RWPE1 (cell line): ENCODE measurements around the gene NUBPL.
"Not testable (repeated sequence)": the region's sequence is repeated elsewhere in the genome, so short reads cannot be mapped to it uniquely, and the experiment has no call there.

Source experiments
- CTCF ChIA-PET: fragments of 350-600 bp; sonication (Branson Sonifier 250); formaldehyde crosslinking; extraction: SDS; loops from one replicate; lab custom pipeline; 2021; lab: Yijun Ruan, JAX
- POLR2A ChIA-PET: fragments of 400-600 bp; formaldehyde crosslinking; extraction: SDS; loops from one replicate; lab custom pipeline; 2020; ENCODE audit warnings: antibody characterized with exemption; ENCODE audit not compliant: low non-redundant PET; lab: Yijun Ruan, JAX
- DNase-seq: peaks from one replicate; pipeline ENCODE4 v3.0.0; 2012; ENCODE audit warnings: low spot score
- H3K27ac ChIP-seq: fragments of 450-650 bp; 2 replicates; pipeline ENCODE4 v1.5.1; 2017
- CTCF ChIP-seq: fragments of 450-650 bp; conservative IDR thresholded peaks from 2 replicates; pipeline ENCODE4 v1.5.1; 2017; ENCODE audit warnings: low read depth, mild to moderate bottlenecking

NUBPL gene

GRCh38 chr14:31785574-31785973, 224.4 kb downstream of the NUBPL start:
- H3K27ac ChIP-seq = no peak overlapping the region
- DNase-seq = no peak
- ChIA-PET POLR2A (no interaction called here), CTCF (no interaction called here)
- TF ChIP-seq CTCF = no peak

GRCh38 chr14:31787377-31787776, 226.2 kb downstream of the NUBPL start:
- ChIA-PET POLR2A (no interaction called here), CTCF (interaction anchor here (0.6 to 0.7 kb wide), 2 partner anchors 181 to 893 kb away, joined by 3 to 4 read pairs; no protein-coding TSS in a partner anchor)
- peak; percentile 3 for DNase-seq
- TF ChIP-seq CTCF = no peak
- no peak overlapping the region for H3K27ac ChIP-seq

- CTCF ChIA-PET = no interaction called here
These were observed 227.1 kb downstream of the NUBPL start for GRCh38 chr14:31788340-31788739.

GRCh38 chr14:31792726-31793125, 231.5 kb downstream of the NUBPL start:
- POLR2A ChIA-PET = no interaction called here
- DNase-seq = peak; percentile 3
- no peak for TF ChIP-seq CTCF
- H3K27ac ChIP-seq = no peak overlapping the region
- CTCF ChIA-PET = no interaction called here

More at GRCh38 chr14:31788340-31788739, 227.1 kb downstream of the NUBPL start:
- H3K27ac ChIP-seq = no peak overlapping the region
- POLR2A ChIA-PET = no interaction called here
- no peak for TF ChIP-seq CTCF
- no peak for DNase-seq

GRCh38 chr14:31797946-31798345, 236.7 kb downstream of the NUBPL start:
- H3K27ac ChIP-seq, DNase-seq, POLR2A ChIA-PET, CTCF ChIA-PET: not testable (repeated sequence)

- no peak for DNase-seq
- ChIA-PET CTCF (no interaction called here), POLR2A (no interaction called here)
- no peak for TF ChIP-seq CTCF
- no peak overlapping the region for H3K27ac ChIP-seq
These were observed 241.6 kb downstream of the NUBPL start for GRCh38 chr14:31802838-31803237.

- DNase-seq = no peak
- no peak overlapping the region for H3K27ac ChIP-seq
- TF ChIP-seq CTCF = no peak
- ChIA-PET CTCF (interaction anchor here (0.6 kb wide), 1 partner anchor 276 kb away, joined by 5 read pairs; no protein-coding TSS in a partner anchor), POLR2A (no interaction called here)
These were observed 245.0 kb downstream of the NUBPL start for GRCh38 chr14:31806249-31806648.

GRCh38 chr14:31811693-31812628, 250.8 kb downstream of the NUBPL start:
- H3K27ac ChIP-seq, DNase-seq, POLR2A ChIA-PET: not testable (repeated sequence)
- CTCF ChIA-PET = interaction anchor here (0.5 kb wide), 1 partner anchor 1690 kb away, joined by 4 read pairs; no protein-coding TSS in a partner anchor

- H3K27ac ChIP-seq, CTCF ChIA-PET, DNase-seq, POLR2A ChIA-PET: not testable (repeated sequence)
These were observed 252.7 kb downstream of the NUBPL start for GRCh38 chr14:31813724-31814490.
